ENCODE results near the gene PRKCH. TPM values are rescaled to one million over a fixed set of nuclear protein-coding genes. Genes with fewer than 3 reads are reported as not detected.
A peak's percentile ranks its signal among the peaks of the same experiment; 100 is the strongest.

PRKCH gene
- total RNA-seq, 2 experiments from 2014 or later, result 109 to 145 TPM

- CTCF ChIA-PET, result interaction anchor here (0.7 to 2.4 kb wide), 17 partner anchors 9 to 232 kb away, joined by 3 to 13 read pairs (median 3); no protein-coding TSS in a partner anchor
- no peaks in the 10 kb centered on the region for H3K4me1 Mint-ChIP-seq
- no peak overlapping the region for H3K27ac Mint-ChIP-seq
- POLR2A ChIA-PET, result interaction anchor here (0.6 to 1.7 kb wide), 19 partner anchors 11 to 211 kb away, joined by 3 to 10 read pairs (median 4); partner anchors contain the start of gene PRKCH
- H3K4me3 Mint-ChIP-seq, result no peak overlapping the region
- DNase-seq (peak; percentile 71), ATAC-seq (peak; percentile 81)
- peaks cover 25% of the 10 kb centered on the region for H3K36me3 Mint-ChIP-seq (ENCODE audit: low read depth)
- intact Hi-C loops (cut with DNase I, micrococcal nuclease), result loop anchor here (1.0 to 5.0 kb wide), 9 partner anchors 16 to 274 kb away; no protein-coding TSS in a partner anchor
- H3K9me3 Mint-ChIP-seq (ENCODE audit: low read depth), result no peaks in the 10 kb centered on the region
- H3K27me3 Mint-ChIP-seq, result no peaks in the 10 kb centered on the region
These were observed 67.0 kb downstream of the PRKCH start for GRCh38 chr14:61388173-61388975.

GRCh38 chr14:61388976-61389576 lies 67.7 kb downstream of the PRKCH start:
- ChIA-PET CTCF (interaction anchor here (0.6 to 2.4 kb wide), 17 partner anchors 8 to 231 kb away, joined by 3 to 13 read pairs (median 3); no protein-coding TSS in a partner anchor), POLR2A (interaction anchor here (0.6 to 1.7 kb wide), 17 partner anchors 10 to 210 kb away, joined by 3 to 10 read pairs (median 4); partner anchors contain the start of gene PRKCH)
- intact Hi-C loops (cut with DNase I, micrococcal nuclease), result loop anchor here (1.0 to 5.0 kb wide), 9 partner anchors 15 to 273 kb away; no protein-coding TSS in a partner anchor
- peaks cover 30% of the 10 kb centered on the region for H3K36me3 Mint-ChIP-seq (ENCODE audit: low read depth)
- H3K4me3 Mint-ChIP-seq, result no peak overlapping the region
- no peaks in the 10 kb centered on the region for H3K9me3 Mint-ChIP-seq (ENCODE audit: low read depth)
- no peak overlapping the region for H3K27ac Mint-ChIP-seq
- H3K27me3 Mint-ChIP-seq, result no peaks in the 10 kb centered on the region
- ATAC-seq, result peak; percentile 13
- no peaks in the 10 kb centered on the region for H3K4me1 Mint-ChIP-seq
- DNase-seq, result peak; percentile 64

- ChIA-PET POLR2A (no interaction called here), CTCF (interaction anchor here (0.6 to 1.9 kb wide), 5 partner anchors 9 to 468 kb away, joined by 3 to 9 read pairs (median 3); no protein-coding TSS in a partner anchor)
- H3K9me3 Mint-ChIP-seq (ENCODE audit: low read depth), result no peaks in the 10 kb centered on the region
- H3K4me1 Mint-ChIP-seq, result peaks cover 2% of the 10 kb centered on the region
- peaks cover 46% of the 10 kb centered on the region for H3K36me3 Mint-ChIP-seq (ENCODE audit: low read depth)
- no peaks in the 10 kb centered on the region for H3K27me3 Mint-ChIP-seq
- peak overlapping the region; percentile 67 for H3K4me3 Mint-ChIP-seq
- no peak for DNase-seq
- intact Hi-C loops (cut with DNase I, micrococcal nuclease), result loop anchor here (2.0 kb wide), 2 partner anchors 16 to 48 kb away; no protein-coding TSS in a partner anchor
- no peak for ATAC-seq
- no peak overlapping the region for H3K27ac Mint-ChIP-seq
These were observed 69.7 kb downstream of the PRKCH start for GRCh38 chr14:61391119-61391518.

GRCh38 chr14:61392297-61392696 lies 70.9 kb downstream of the PRKCH start:
- ATAC-seq (no peak), DNase-seq (no peak)
- ChIA-PET CTCF (no interaction called here), POLR2A (no interaction called here)
- no peaks in the 10 kb centered on the region for H3K27me3 Mint-ChIP-seq
- peaks cover 13% of the 10 kb centered on the region for H3K4me1 Mint-ChIP-seq
- peak overlapping the region; percentile 6 for H3K4me3 Mint-ChIP-seq
- intact Hi-C loops (cut with DNase I, micrococcal nuclease), result no loop called here
- peak overlapping the region; percentile 61 for H3K27ac Mint-ChIP-seq
- no peaks in the 10 kb centered on the region for H3K9me3 Mint-ChIP-seq (ENCODE audit: low read depth)
- H3K36me3 Mint-ChIP-seq (ENCODE audit: low read depth), result peaks cover 54% of the 10 kb centered on the region

GRCh38 chr14:61394542-61394941 lies 73.2 kb downstream of the PRKCH start:
- Mint-ChIP-seq H3K4me1 (peaks cover 33% of the 10 kb centered on the region), H3K36me3 (ENCODE audit: low read depth) (peaks cover 56% of the 10 kb centered on the region), H3K27ac (peak overlapping the region; percentile 44), H3K4me3 (no peak overlapping the region), H3K9me3 (ENCODE audit: low read depth) (no peaks in the 10 kb centered on the region), H3K27me3 (no peaks in the 10 kb centered on the region)
- DNase-seq (no peak), ATAC-seq (peak; percentile 17)
- ChIA-PET POLR2A (interaction anchor here (0.8 kb wide), 1 partner anchor 9 kb away, joined by 4 read pairs; no protein-coding TSS in a partner anchor), CTCF (interaction anchor here (0.6 to 2.4 kb wide), 7 partner anchors 9 to 98 kb away, joined by 3 to 6 read pairs (median 4); no protein-coding TSS in a partner anchor)
- intact Hi-C loops (cut with DNase I, micrococcal nuclease), result no loop called here

GRCh38 chr14:61395115-61395725 lies 73.8 kb downstream of the PRKCH start:
- intact Hi-C loops (cut with DNase I, micrococcal nuclease), result no loop called here
- peak overlapping the region; percentile 32 for H3K27ac Mint-ChIP-seq
- ChIA-PET POLR2A (interaction anchor here (0.8 to 1.0 kb wide), 2 partner anchors 8 to 10 kb away, joined by 4 to 6 read pairs; no protein-coding TSS in a partner anchor), CTCF (interaction anchor here (0.6 to 2.4 kb wide), 7 partner anchors 8 to 99 kb away, joined by 3 to 6 read pairs (median 4); no protein-coding TSS in a partner anchor)
- peaks cover 56% of the 10 kb centered on the region for H3K36me3 Mint-ChIP-seq (ENCODE audit: low read depth)
- DNase-seq (no peak), ATAC-seq (no peak)
- H3K9me3 Mint-ChIP-seq (ENCODE audit: low read depth), result no peaks in the 10 kb centered on the region
- H3K27me3 Mint-ChIP-seq, result no peaks in the 10 kb centered on the region
- no peak overlapping the region for H3K4me3 Mint-ChIP-seq
- peaks cover 40% of the 10 kb centered on the region for H3K4me1 Mint-ChIP-seq

- CTCF ChIA-PET, result interaction anchor here (0.6 to 2.4 kb wide), 5 partner anchors 9 to 58 kb away, joined by 3 to 6 read pairs (median 3); no protein-coding TSS in a partner anchor
These were observed 74.9 kb downstream of the PRKCH start for GRCh38 chr14:61396279-61396678.

GRCh38 chr14:61396694-61397093 lies 75.3 kb downstream of the PRKCH start:
- no peaks in the 10 kb centered on the region for H3K27me3 Mint-ChIP-seq
- ChIA-PET POLR2A (no interaction called here), CTCF (interaction anchor here (0.7 to 2.4 kb wide), 4 partner anchors 8 to 58 kb away, joined by 3 to 6 read pairs (median 4); no protein-coding TSS in a partner anchor)
- ATAC-seq (no peak), DNase-seq (no peak)
- H3K27ac Mint-ChIP-seq, result peak overlapping the region; percentile 68
- intact Hi-C loops (cut with DNase I, micrococcal nuclease), result no loop called here
- H3K9me3 Mint-ChIP-seq (ENCODE audit: low read depth), result no peaks in the 10 kb centered on the region
- peaks cover 55% of the 10 kb centered on the region for H3K4me1 Mint-ChIP-seq
- H3K36me3 Mint-ChIP-seq (ENCODE audit: low read depth), result peaks cover 47% of the 10 kb centered on the region
- H3K4me3 Mint-ChIP-seq, result no peak overlapping the region

More at GRCh38 chr14:61396279-61396678, 74.9 kb downstream of the PRKCH start:
- peak overlapping the region; percentile 0 for H3K27ac Mint-ChIP-seq
- no peak for ATAC-seq
- H3K36me3 Mint-ChIP-seq (ENCODE audit: low read depth), result peaks cover 51% of the 10 kb centered on the region
- no peaks in the 10 kb centered on the region for H3K9me3 Mint-ChIP-seq (ENCODE audit: low read depth)
- no peaks in the 10 kb centered on the region for H3K27me3 Mint-ChIP-seq
- POLR2A ChIA-PET, result interaction anchor here (1.0 kb wide), 1 partner anchor 9 kb away, joined by 6 read pairs; no protein-coding TSS in a partner anchor
- DNase-seq, result no peak
- intact Hi-C loops (cut with DNase I, micrococcal nuclease), result no loop called here
- no peak overlapping the region for H3K4me3 Mint-ChIP-seq
- peaks cover 51% of the 10 kb centered on the region for H3K4me1 Mint-ChIP-seq

- intact Hi-C loops (cut with DNase I, micrococcal nuclease), result no loop called here
- ChIA-PET POLR2A (no interaction called here), CTCF (interaction anchor here (0.7 to 1.1 kb wide), 4 partner anchors 9 to 57 kb away, joined by 3 read pairs; no protein-coding TSS in a partner anchor)
- Mint-ChIP-seq H3K4me1 (peaks cover 61% of the 10 kb centered on the region), H3K27ac (peak overlapping the region; percentile 68), H3K27me3 (no peaks in the 10 kb centered on the region), H3K4me3 (no peak overlapping the region), H3K9me3 (ENCODE audit: low read depth) (no peaks in the 10 kb centered on the region), H3K36me3 (ENCODE audit: low read depth) (peaks cover 42% of the 10 kb centered on the region)
- ATAC-seq (no peak), DNase-seq (no peak)
These were observed 76.2 kb downstream of the PRKCH start for GRCh38 chr14:61397615-61398014.

- DNase-seq (no peak), ATAC-seq (no peak)
- Mint-ChIP-seq H3K36me3 (ENCODE audit: low read depth) (peaks cover 36% of the 10 kb centered on the region), H3K4me3 (peak overlapping the region; percentile 2), H3K9me3 (ENCODE audit: low read depth) (no peaks in the 10 kb centered on the region), H3K4me1 (peaks cover 62% of the 10 kb centered on the region), H3K27ac (peak overlapping the region; percentile 68), H3K27me3 (no peaks in the 10 kb centered on the region)
- CTCF ChIA-PET, result interaction anchor here (0.7 to 0.9 kb wide), 2 partner anchors 12 to 46 kb away, joined by 3 read pairs; no protein-coding TSS in a partner anchor
- POLR2A ChIA-PET, result no interaction called here
- intact Hi-C loops (cut with DNase I, micrococcal nuclease), result no loop called here
These were observed 76.8 kb downstream of the PRKCH start for GRCh38 chr14:61398221-61398620.

Data from activated CD4-positive, alpha-beta T cell treated with anti-CD3 and anti-CD28 coated beads for 36 hours (primary cell).